Measurements from ENCODE around the gene HMGB3. TPM values are rescaled to one million over a fixed set of nuclear protein-coding genes. Genes with fewer than 3 reads are reported as not detected.

HMGB3 gene
- total RNA-seq, 2 donors from 2014 or later: 220 to 413 TPM

DNA sequence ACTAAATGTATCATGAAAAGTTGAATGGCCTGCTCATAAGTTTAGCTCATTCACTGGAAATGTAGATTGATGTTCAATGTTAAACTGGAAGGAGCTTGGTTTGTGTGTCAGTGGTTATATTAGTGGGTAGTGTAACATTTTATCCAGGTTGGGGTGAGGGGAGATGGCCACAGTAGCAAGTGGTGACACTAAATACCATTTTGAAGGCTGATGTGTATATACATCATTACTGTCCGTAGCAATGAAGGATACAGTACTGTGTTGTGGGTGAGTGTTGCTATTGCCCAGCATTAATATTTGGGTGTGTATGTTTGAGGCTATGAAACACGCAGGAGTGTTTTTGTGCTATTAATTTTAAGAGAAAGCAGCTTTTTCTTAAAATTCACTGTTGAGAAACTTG, 6.3 kb downstream of the HMGB3 start:
- H3K4me1 Mint-ChIP-seq: peaks cover 12% of the 10 kb centered on the region

DNA sequence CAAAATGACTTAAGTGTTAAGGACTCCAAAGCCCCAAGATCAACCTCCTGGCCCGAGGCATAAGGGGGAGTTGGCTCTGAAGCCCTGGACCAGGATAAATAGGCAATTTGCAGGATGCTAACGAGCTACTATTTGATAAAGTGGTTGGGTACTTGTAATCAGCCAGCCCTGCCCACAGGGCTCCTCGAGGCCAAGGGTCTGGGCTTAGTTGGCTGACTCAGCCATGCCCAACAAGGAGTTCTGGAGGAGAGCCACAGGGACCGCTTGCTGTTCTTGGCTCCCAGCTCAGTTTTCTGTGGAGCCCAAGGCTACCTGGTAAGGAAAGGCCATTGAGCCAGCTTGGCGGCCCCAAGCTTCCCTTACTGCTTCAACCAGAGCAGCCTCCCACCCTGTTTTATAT, 7.8 kb downstream of the HMGB3 start:
- Mint-ChIP-seq H3K4me3 (no peak overlapping the region), H3K9me3 (peaks cover 8% of the 10 kb centered on the region), H3K36me3 (ENCODE audit: low read depth) (peaks cover 26% of the 10 kb centered on the region), H3K4me1 (peaks cover 2% of the 10 kb centered on the region), H3K27ac (no peak overlapping the region), H3K27me3 (ENCODE audit: insufficient read depth) (no peaks in the 10 kb centered on the region)
- Histone ChIP-seq H3K27ac (ENCODE audit: low read depth, low read length) (no peak overlapping the region), H3K4me1 (ENCODE audit: control insufficient read depth, insufficient read depth, low read length) (no peaks in the 10 kb centered on the region), H3K36me3 (ENCODE audit: control insufficient read depth, insufficient read depth, low read length) (peaks cover 14% of the 10 kb centered on the region), H3K27me3 (ENCODE audit: control insufficient read depth, insufficient read depth, low read length, poor library complexity, severe bottlenecking) (no peaks in the 10 kb centered on the region), H3K9ac (ENCODE audit: extremely low read depth, low read length, poor library complexity, severe bottlenecking) (no peak overlapping the region), H3K4me3 (ENCODE audit: low read length) (no peak overlapping the region), H3K9me3 (ENCODE audit: control insufficient read depth, low read length) (no peaks in the 10 kb centered on the region)
- TF ChIP-seq, protein P1, sequence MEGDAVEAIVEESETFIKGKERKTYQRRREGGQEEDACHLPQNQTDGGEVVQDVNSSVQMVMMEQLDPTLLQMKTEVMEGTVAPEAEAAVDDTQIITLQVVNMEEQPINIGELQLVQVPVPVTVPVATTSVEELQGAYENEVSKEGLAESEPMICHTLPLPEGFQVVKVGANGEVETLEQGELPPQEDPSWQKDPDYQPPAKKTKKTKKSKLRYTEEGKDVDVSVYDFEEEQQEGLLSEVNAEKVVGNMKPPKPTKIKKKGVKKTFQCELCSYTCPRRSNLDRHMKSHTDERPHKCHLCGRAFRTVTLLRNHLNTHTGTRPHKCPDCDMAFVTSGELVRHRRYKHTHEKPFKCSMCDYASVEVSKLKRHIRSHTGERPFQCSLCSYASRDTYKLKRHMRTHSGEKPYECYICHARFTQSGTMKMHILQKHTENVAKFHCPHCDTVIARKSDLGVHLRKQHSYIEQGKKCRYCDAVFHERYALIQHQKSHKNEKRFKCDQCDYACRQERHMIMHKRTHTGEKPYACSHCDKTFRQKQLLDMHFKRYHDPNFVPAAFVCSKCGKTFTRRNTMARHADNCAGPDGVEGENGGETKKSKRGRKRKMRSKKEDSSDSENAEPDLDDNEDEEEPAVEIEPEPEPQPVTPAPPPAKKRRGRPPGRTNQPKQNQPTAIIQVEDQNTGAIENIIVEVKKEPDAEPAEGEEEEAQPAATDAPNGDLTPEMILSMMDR (conservative IDR thresholded peaks at IDR 0.05): no peak
- DNase-seq: peak; percentile 70
- 86% methylated on average over 5 of the region's 5 CpGs; no CpG with 5 or more reads in 1 of the 2 experiments for WGBS, 2 experiments (ENCODE audit: insufficient coverage in 1 of 2, insufficient read length in 1 of 2)

More for the DNA sequence above, 6.3 kb downstream of the HMGB3 start:
- Histone ChIP-seq H3K36me3 (ENCODE audit: control insufficient read depth, insufficient read depth, low read length) (peaks cover 20% of the 10 kb centered on the region), H3K9ac (ENCODE audit: extremely low read depth, low read length, poor library complexity, severe bottlenecking) (no peak overlapping the region), H3K9me3 (ENCODE audit: control insufficient read depth, low read length) (no peaks in the 10 kb centered on the region), H3K27ac (ENCODE audit: low read depth, low read length) (no peak overlapping the region), H3K27me3 (ENCODE audit: control insufficient read depth, insufficient read depth, low read length, poor library complexity, severe bottlenecking) (no peaks in the 10 kb centered on the region), H3K4me1 (ENCODE audit: control insufficient read depth, insufficient read depth, low read length) (no peaks in the 10 kb centered on the region), H3K4me3 (ENCODE audit: low read length) (no peak overlapping the region)
- peaks cover 34% of the 10 kb centered on the region for H3K36me3 Mint-ChIP-seq (ENCODE audit: low read depth)
- H3K27ac Mint-ChIP-seq: no peak overlapping the region
- DNase-seq: no peak
- TF ChIP-seq, protein P1 (conservative IDR thresholded peaks at IDR 0.05): no peak
- no peaks in the 10 kb centered on the region for H3K27me3 Mint-ChIP-seq (ENCODE audit: insufficient read depth)
- WGBS, 2 experiments (ENCODE audit: insufficient coverage in 1 of 2, insufficient read length in 1 of 2): 100% methylated on average over 2 of the region's 2 CpGs; no CpG with 5 or more reads in 1 of the 2 experiments
- no peak overlapping the region for H3K4me3 Mint-ChIP-seq
- H3K9me3 Mint-ChIP-seq: peaks cover 8% of the 10 kb centered on the region

DNA sequence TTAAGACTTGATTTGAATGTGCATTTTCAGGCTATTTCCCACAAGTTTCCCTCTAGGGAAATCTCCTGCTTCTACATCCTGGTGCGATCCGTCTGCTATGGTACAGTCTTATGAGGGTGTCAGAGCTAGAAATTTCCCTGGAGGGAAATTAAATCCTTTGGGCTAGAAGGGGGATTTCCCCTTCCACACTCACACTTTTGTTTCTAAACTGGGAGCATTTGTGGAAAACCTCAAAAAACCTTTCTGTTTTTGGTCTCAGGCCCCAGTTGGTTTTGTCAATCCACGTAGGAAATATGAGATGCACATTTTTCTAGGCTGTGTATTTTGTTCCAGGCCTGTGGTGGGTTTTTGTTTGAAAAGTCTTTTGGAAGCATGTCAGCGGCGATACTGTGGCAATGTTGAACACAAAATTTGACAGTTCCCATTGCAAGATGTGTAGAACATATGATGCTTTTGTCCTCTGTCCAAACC, 17.8 kb downstream of the HMGB3 start:
- no peak for DNase-seq
- WGBS, 2 experiments (ENCODE audit: insufficient coverage in 1 of 2, insufficient read length in 1 of 2): 97% methylated on average over 3 of the region's 5 CpGs; no CpG with 5 or more reads in 1 of the 2 experiments
- Histone ChIP-seq H3K9ac (ENCODE audit: extremely low read depth, low read length, poor library complexity, severe bottlenecking) (no peak overlapping the region), H3K36me3 (ENCODE audit: control insufficient read depth, insufficient read depth, low read length) (no peaks in the 10 kb centered on the region), H3K4me1 (ENCODE audit: control insufficient read depth, insufficient read depth, low read length) (no peaks in the 10 kb centered on the region), H3K9me3 (ENCODE audit: control insufficient read depth, low read length) (no peaks in the 10 kb centered on the region), H3K27ac (ENCODE audit: low read depth, low read length) (no peak overlapping the region), H3K4me3 (ENCODE audit: low read length) (no peak overlapping the region), H3K27me3 (ENCODE audit: control insufficient read depth, insufficient read depth, low read length, poor library complexity, severe bottlenecking) (no peaks in the 10 kb centered on the region)
- Mint-ChIP-seq H3K36me3 (ENCODE audit: low read depth) (no peaks in the 10 kb centered on the region), H3K9me3 (peaks cover 1% of the 10 kb centered on the region), H3K27ac (no peak overlapping the region), H3K4me3 (no peak overlapping the region), H3K27me3 (ENCODE audit: insufficient read depth) (no peaks in the 10 kb centered on the region), H3K4me1 (no peaks in the 10 kb centered on the region)
- TF ChIP-seq, protein P1 (conservative IDR thresholded peaks at IDR 0.05): no peak

Measured in endodermal cell (in vitro differentiated cells).